Hepatocyte (in vitro differentiated cells): ENCODE data around the gene TBC1D5. TPM values are rescaled to one million over a fixed set of nuclear protein-coding genes. Genes with fewer than 3 reads are reported as not detected.

Experiments
- DNase-seq: peaks from one replicate; pipeline ENCODE4 v3.0.0-alpha.2; 2016; ENCODE audit warnings: low spot score
- H2AFZ ChIP-seq: fragments of 200-600 bp; sonication (generic); 2 replicates; pipeline ENCODE4 v1.6.0; 2016; ENCODE audit warnings: antibody characterized with exemption, mild to moderate bottlenecking
- H3K27ac ChIP-seq: fragments of 200-600 bp; sonication (generic); 2 replicates; pipeline ENCODE4 v1.5.1; 2016; ENCODE audit warnings: mild to moderate bottlenecking
- H3K27me3 ChIP-seq: fragments of 200-600 bp; sonication (generic); 2 replicates; pipeline ENCODE4 v1.6.1; 2016
- H3K36me3 ChIP-seq: fragments of 200-600 bp; sonication (generic); replicated peaks from 2 replicates; pipeline ENCODE4 v1.5.1; 2016; ENCODE audit warnings: low read depth; ENCODE audit not compliant: insufficient read depth
- H3K4me1 ChIP-seq: fragments of 200-600 bp; sonication (generic); 2 replicates; pipeline ENCODE4 v1.5.1; 2016; ENCODE audit warnings: mild to moderate bottlenecking, moderate library complexity; ENCODE audit not compliant: insufficient read depth
- H3K4me2 ChIP-seq: fragments of 200-600 bp; sonication (generic); 2 replicates; pipeline ENCODE4 v1.6.0; 2016
- H3K4me3 ChIP-seq: fragments of 200-600 bp; sonication (generic); 2 replicates; pipeline ENCODE4 v1.5.1; 2016; ENCODE audit warnings: mild to moderate bottlenecking
- H3K79me2 ChIP-seq: fragments of 200-600 bp; sonication (generic); 2 replicates; pipeline ENCODE4 v1.6.0; 2017; ENCODE audit warnings: mild to moderate bottlenecking
- H3K9me2 ChIP-seq: fragments of 200-600 bp; sonication (generic); replicated peaks from 2 replicates; pipeline ENCODE4 v1.6.0; 2017; ENCODE audit warnings: mild to moderate bottlenecking; ENCODE audit not compliant: insufficient read depth
- H3K9me3 ChIP-seq: fragments of 200-600 bp; sonication (generic); 2 replicates; pipeline ENCODE4 v1.5.1; 2016; ENCODE audit warnings: low read depth, mild to moderate bottlenecking
- H4K20me1 ChIP-seq: fragments of 200-600 bp; sonication (generic); 2 replicates; pipeline ENCODE4 v1.6.0; 2016; ENCODE audit warnings: mild to moderate bottlenecking; ENCODE audit not compliant: insufficient read depth, poor library complexity, severe bottlenecking
- EZH2 ChIP-seq: fragments of 200-600 bp; sonication (generic); IDR thresholded peaks from 2 replicates; pipeline ENCODE4 v1.6.1; 2016; ENCODE audit warnings: antibody characterized with exemption, mild to moderate bottlenecking, borderline replicate concordance
- EZH2phosphoT487 ChIP-seq: fragments of 200-600 bp; sonication (generic); IDR thresholded peaks from one replicate; pipeline ENCODE4 v1.6.1; 2018; ENCODE audit warnings: antibody characterized with exemption, mild to moderate bottlenecking, low read depth, moderate library complexity; ENCODE audit not compliant: unreplicated experiment, severe bottlenecking
- WGBS: methylation state at CpG from one replicate; pipeline ENCODE4 v1.1.6; 2016; ENCODE audit warnings: low lambda C conversion rate; ENCODE audit errors: missing lambda C conversion rate; 5-methylcytosine and 5-hydroxymethylcytosine counted together
- polyA plus RNA-seq: library from polyadenylated mRNA; unstranded; fragments of >200 nt; fragmentation: Nextera tagmentation; extraction: Ambion mirVana; gene quantifications from 2 replicates; pipeline ENCODE4 v1.2.1, GENCODE V29; 2016
- total RNA-seq: library from RNA; depleted of rRNA; stranded (reverse); fragments of >200 nt; gene quantifications from 2 replicates; pipeline ENCODE4 v1.2.3, GENCODE V29; 2014
- TF ChIP-seq, protein P1 (sequence below): fragments of 200-600 bp; sonication (generic); IDR thresholded peaks from 2 replicates; pipeline ENCODE4 v1.5.1; 2016; ENCODE audit warnings: antibody characterized with exemption, mild to moderate bottlenecking; ENCODE audit not compliant: poor library complexity

Gene TBC1D5
- total and polyA plus RNA-seq, 2 experiments from 2014 or later = 17.0 to 64.2 TPM

DNA sequence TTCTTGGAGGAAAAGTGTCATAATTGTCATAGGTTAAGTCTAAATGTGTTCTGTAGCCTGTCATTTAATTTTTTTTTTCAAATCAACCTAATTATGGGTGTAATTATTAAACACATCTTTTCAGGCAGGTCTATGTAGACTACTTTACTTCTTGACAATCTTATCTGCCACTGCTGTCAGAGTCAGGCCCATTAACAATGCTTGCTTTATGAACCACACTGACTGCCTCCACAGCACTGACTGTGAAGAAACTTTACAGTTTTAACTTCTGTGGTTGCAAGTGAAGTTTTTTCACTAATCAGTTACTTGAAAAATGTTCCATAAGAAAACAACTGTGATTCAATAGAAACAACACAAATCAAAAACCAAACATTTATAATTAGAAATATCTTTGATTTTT, 449.9 kb downstream of the TBC1D5 start:
- Histone ChIP-seq H3K4me3 (no peak overlapping the region), H3K27ac (no peak overlapping the region), H3K79me2 (no peaks in the 10 kb centered on the region), H4K20me1 (no peaks in the 10 kb centered on the region), H3K4me2 (no peak overlapping the region), H3K9me2 (no peaks in the 10 kb centered on the region), H2AFZ (no peak overlapping the region), H3K36me3 (no peaks in the 10 kb centered on the region), H3K4me1 (no peaks in the 10 kb centered on the region), H3K27me3 (no peaks in the 10 kb centered on the region), H3K9me3 (no peaks in the 10 kb centered on the region)
- TF ChIP-seq EZH2phosphoT487 = no peak
- TF ChIP-seq, protein P1, sequence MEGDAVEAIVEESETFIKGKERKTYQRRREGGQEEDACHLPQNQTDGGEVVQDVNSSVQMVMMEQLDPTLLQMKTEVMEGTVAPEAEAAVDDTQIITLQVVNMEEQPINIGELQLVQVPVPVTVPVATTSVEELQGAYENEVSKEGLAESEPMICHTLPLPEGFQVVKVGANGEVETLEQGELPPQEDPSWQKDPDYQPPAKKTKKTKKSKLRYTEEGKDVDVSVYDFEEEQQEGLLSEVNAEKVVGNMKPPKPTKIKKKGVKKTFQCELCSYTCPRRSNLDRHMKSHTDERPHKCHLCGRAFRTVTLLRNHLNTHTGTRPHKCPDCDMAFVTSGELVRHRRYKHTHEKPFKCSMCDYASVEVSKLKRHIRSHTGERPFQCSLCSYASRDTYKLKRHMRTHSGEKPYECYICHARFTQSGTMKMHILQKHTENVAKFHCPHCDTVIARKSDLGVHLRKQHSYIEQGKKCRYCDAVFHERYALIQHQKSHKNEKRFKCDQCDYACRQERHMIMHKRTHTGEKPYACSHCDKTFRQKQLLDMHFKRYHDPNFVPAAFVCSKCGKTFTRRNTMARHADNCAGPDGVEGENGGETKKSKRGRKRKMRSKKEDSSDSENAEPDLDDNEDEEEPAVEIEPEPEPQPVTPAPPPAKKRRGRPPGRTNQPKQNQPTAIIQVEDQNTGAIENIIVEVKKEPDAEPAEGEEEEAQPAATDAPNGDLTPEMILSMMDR = no peak
- no peak for DNase-seq

DNA sequence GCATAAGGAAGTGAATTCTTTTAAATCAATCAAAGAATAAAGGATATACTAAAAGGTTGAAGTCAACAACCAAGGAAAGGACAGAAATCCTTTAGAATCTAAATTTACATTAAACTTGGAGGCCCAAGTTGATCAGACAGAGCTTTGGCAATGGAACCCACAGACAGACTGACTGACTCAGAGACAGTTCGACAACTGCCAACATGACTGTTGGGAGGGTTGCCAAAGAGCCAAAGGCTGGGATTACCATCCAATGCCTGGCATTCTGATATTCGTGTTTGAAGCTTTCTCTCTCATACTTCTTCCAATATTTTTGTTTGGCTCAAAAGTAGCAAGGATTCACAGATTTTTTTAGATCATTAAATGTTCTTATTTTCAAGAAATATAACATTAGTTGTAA, 451.5 kb downstream of the TBC1D5 start:
- H3K27me3 ChIP-seq = no peaks in the 10 kb centered on the region
- H3K4me2 ChIP-seq = no peak overlapping the region
- H3K79me2 ChIP-seq = no peaks in the 10 kb centered on the region
- TF ChIP-seq EZH2 = no peak
- TF ChIP-seq EZH2phosphoT487 = no peak
- TF ChIP-seq, protein P1 = no peak
- WGBS = 98% methylated on average over 2 of the region's 2 CpGs
- no peak overlapping the region for H3K27ac ChIP-seq
- no peaks in the 10 kb centered on the region for H3K9me2 ChIP-seq
- H4K20me1 ChIP-seq = no peaks in the 10 kb centered on the region
- no peaks in the 10 kb centered on the region for H3K36me3 ChIP-seq
- H3K4me3 ChIP-seq = no peak overlapping the region
- no peak for DNase-seq
- H3K4me1 ChIP-seq = no peaks in the 10 kb centered on the region
- H2AFZ ChIP-seq = no peak overlapping the region
- H3K9me3 ChIP-seq = no peaks in the 10 kb centered on the region

GRCh38 chr3:17288839-17289399, 453.5 kb downstream of the TBC1D5 start:
- H3K4me1 ChIP-seq = no peaks in the 10 kb centered on the region
- H3K4me3 ChIP-seq = no peak overlapping the region
- no peaks in the 10 kb centered on the region for H3K36me3 ChIP-seq
- no peak overlapping the region for H3K27ac ChIP-seq
- DNase-seq = no peak
- H2AFZ ChIP-seq = no peak overlapping the region
- no peaks in the 10 kb centered on the region for H4K20me1 ChIP-seq
- 97% methylated on average over 14 of the region's 14 CpGs for WGBS
- no peaks in the 10 kb centered on the region for H3K9me2 ChIP-seq
- H3K4me2 ChIP-seq = no peak overlapping the region
- no peak for TF ChIP-seq EZH2
- TF ChIP-seq, protein P1 = no peak
- TF ChIP-seq EZH2phosphoT487 = no peak
- no peaks in the 10 kb centered on the region for H3K79me2 ChIP-seq
- H3K27me3 ChIP-seq = no peaks in the 10 kb centered on the region
- no peaks in the 10 kb centered on the region for H3K9me3 ChIP-seq

- H3K36me3 ChIP-seq = no peaks in the 10 kb centered on the region
- H3K4me1 ChIP-seq = no peaks in the 10 kb centered on the region
- H3K4me2 ChIP-seq = no peak overlapping the region
- no peak for DNase-seq
- H4K20me1 ChIP-seq = no peaks in the 10 kb centered on the region
- no peaks in the 10 kb centered on the region for H3K79me2 ChIP-seq
- no peak overlapping the region for H3K27ac ChIP-seq
- H3K4me3 ChIP-seq = no peak overlapping the region
- no peaks in the 10 kb centered on the region for H3K27me3 ChIP-seq
- H3K9me3 ChIP-seq = no peaks in the 10 kb centered on the region
- TF ChIP-seq, protein P1 = no peak
- TF ChIP-seq EZH2 (no peak), EZH2phosphoT487 (no peak)
- H2AFZ ChIP-seq = no peak overlapping the region
- H3K9me2 ChIP-seq = no peaks in the 10 kb centered on the region
- WGBS = 94% methylated on average over 5 of the region's 5 CpGs
These were observed 455.3 kb downstream of the TBC1D5 start for GRCh38 chr3:17287006-17287689.
